Caco-2 (cell line): ENCODE data around the gene MYO9A. TPM values are rescaled to one million over a fixed set of nuclear protein-coding genes. Genes with fewer than 3 reads are reported as not detected.

Experiments used
- BruUV-seq: library from RNA; stranded (reverse); fragments of 400-500 nt; replicated peaks from 2 replicates; lab custom pipeline; 2021; lab: Mats Ljungman, UMichigan
- CTCF ChIA-PET: fragments of 300-600 bp; sonication (Branson Sonifier 250); formaldehyde crosslinking; loops from one replicate; lab custom pipeline; 2022; ENCODE audit warnings: antibody characterized with exemption; lab: Charles Lee
- POLR2A ChIA-PET: fragments of 300-600 bp; sonication (Branson Sonifier 250); formaldehyde crosslinking; loops from one replicate; lab custom pipeline; 2022; ENCODE audit warnings: antibody characterized with exemption; lab: Charles Lee
- DNase-seq, 2 experiments: peaks; one replicate each; pipeline versions ENCODE4 v3.0.0 to v3.0.0-alpha.2; 2020 to 2022
- H3K27me3 ChIP-seq: replicated peaks from 2 replicates; pipeline ENCODE4 v1.6.0; 2011; ENCODE audit warnings: low read length; ENCODE audit not compliant: control insufficient read depth, insufficient read depth
- H3K36me3 ChIP-seq: 2 replicates; pipeline ENCODE4 v1.5.1; 2011; ENCODE audit warnings: low read length; ENCODE audit not compliant: control insufficient read depth, insufficient read depth
- H3K4me1 ChIP-seq: fragments of 250-450 bp; sonication (Bioruptor Pico); 2 replicates; pipeline ENCODE4 v1.5.1; 2020; ENCODE audit warnings: mild to moderate bottlenecking
- H3K4me3 ChIP-seq: 2 replicates; pipeline ENCODE4 v1.5.1; 2011; ENCODE audit warnings: low read depth, mild to moderate bottlenecking, control low read depth, low read length
- H3K9me3 ChIP-seq: fragments of 250-450 bp; sonication (Bioruptor Pico); 2 replicates; pipeline ENCODE4 v1.5.1; 2020; ENCODE audit warnings: mild to moderate bottlenecking, moderate library complexity
- H3K27ac Mint-ChIP-seq: one replicate; pipeline ENCODE4 v1.8.0; 2022; ENCODE audit warnings: mixed read lengths; ENCODE audit not compliant: unreplicated experiment
- H3K27me3 Mint-ChIP-seq: one replicate; pipeline ENCODE4 v1.8.0; 2022; ENCODE audit warnings: mixed read lengths; ENCODE audit not compliant: insufficient read depth, unreplicated experiment
- H3K36me3 Mint-ChIP-seq: one replicate; pipeline ENCODE4 v1.8.0; 2022; ENCODE audit warnings: mild to moderate bottlenecking, mixed read lengths; ENCODE audit not compliant: insufficient read depth, unreplicated experiment
- H3K4me1 Mint-ChIP-seq: one replicate; pipeline ENCODE4 v1.8.0; 2022; ENCODE audit warnings: low read depth, mixed read lengths; ENCODE audit not compliant: unreplicated experiment
- H3K4me3 Mint-ChIP-seq: one replicate; pipeline ENCODE4 v1.8.0; 2022; ENCODE audit warnings: mild to moderate bottlenecking, moderate library complexity, mixed read lengths; ENCODE audit not compliant: unreplicated experiment
- H3K9me3 Mint-ChIP-seq: one replicate; pipeline ENCODE4 v1.8.0; 2022; ENCODE audit warnings: mixed read lengths; ENCODE audit not compliant: unreplicated experiment
- CTCF ChIP-seq, 2 experiments: fragments of 200-600 bp in 1 of 2; IDR thresholded peaks; 1 replicate in 1 of 2; 2 replicates in 1 of 2; pipeline versions ENCODE4 v1.5.1 to v1.8.0; 2011 to 2022; ENCODE audit warnings: antibody characterized with exemption in 1 of 2, control low read depth in 1 of 2, inconsistent platforms in 1 of 2, low read depth in 1 of 2, low read length in 1 of 2, mild to moderate bottlenecking in 1 of 2, moderate library complexity in 1 of 2; ENCODE audit not compliant: insufficient read depth in 1 of 2, severe bottlenecking in 1 of 2, unreplicated experiment in 1 of 2
- intact Hi-C: fragments of 100-400 bp; cut with micrococcal nuclease; formaldehyde crosslinking; loops from one replicate; pipeline ENCODE4 v1.10.0; 2022; ENCODE audit not compliant: unreplicated experiment
- total RNA-seq: library from RNA; stranded (reverse); gene quantifications from 2 replicates; pipeline ENCODE4 v1.2.3, GENCODE V29; 2022

The MYO9A gene
- total RNA-seq, 1 experiment from 2014 or later = 71.9 TPM

- intact Hi-C loops = no loop called here
- no TSS peak for BruUV-seq
- no peak overlapping the region for H3K27ac Mint-ChIP-seq
- H3K36me3 ChIP-seq = no peaks in the 10 kb centered on the region
- CTCF ChIA-PET = no interaction called here
- no peak overlapping the region for H3K4me3 ChIP-seq
- H3K36me3 Mint-ChIP-seq = no peaks in the 10 kb centered on the region
- no peak for DNase-seq
- no peaks in the 10 kb centered on the region for H3K27me3 ChIP-seq
- no peak overlapping the region for H3K4me3 Mint-ChIP-seq
- H3K4me1 ChIP-seq = peaks cover 18% of the 10 kb centered on the region
- no peaks in the 10 kb centered on the region for H3K9me3 Mint-ChIP-seq
- POLR2A ChIA-PET = no interaction called here
- H3K27me3 Mint-ChIP-seq = no peaks in the 10 kb centered on the region
- peaks cover 3% of the 10 kb centered on the region for H3K4me1 Mint-ChIP-seq
- no peaks in the 10 kb centered on the region for H3K9me3 ChIP-seq
- no peak for TF ChIP-seq CTCF (IDR thresholded peaks at IDR 0.05; ENCODE audit: insufficient read depth in 1 of 2, low read depth in 1 of 2, low read length in 1 of 2, severe bottlenecking in 1 of 2, unreplicated experiment in 1 of 2)
Measured at GRCh38 chr15:72135719-72136118, 17.8 kb upstream of the MYO9A start.

- Histone ChIP-seq H3K9me3 (no peaks in the 10 kb centered on the region), H3K27me3 (no peaks in the 10 kb centered on the region), H3K36me3 (no peaks in the 10 kb centered on the region), H3K4me1 (peaks cover 17% of the 10 kb centered on the region), H3K4me3 (no peak overlapping the region)
- no peaks in the 10 kb centered on the region for H3K4me1 Mint-ChIP-seq
- ChIA-PET POLR2A (no interaction called here), CTCF (interaction anchor here (0.6 kb wide), 1 partner anchor 15 kb away, joined by 3 read pairs; the partner anchor contains the start of genes MYO9A and SENP8)
- no peak overlapping the region for H3K4me3 Mint-ChIP-seq
- no peak for TF ChIP-seq CTCF (IDR thresholded peaks at IDR 0.05; ENCODE audit: insufficient read depth in 1 of 2, low read depth in 1 of 2, low read length in 1 of 2, severe bottlenecking in 1 of 2, unreplicated experiment in 1 of 2)
- intact Hi-C loops = no loop called here
- H3K9me3 Mint-ChIP-seq = no peaks in the 10 kb centered on the region
- no peaks in the 10 kb centered on the region for H3K36me3 Mint-ChIP-seq
- no peak overlapping the region for H3K27ac Mint-ChIP-seq
- no peak for DNase-seq
- no peaks in the 10 kb centered on the region for H3K27me3 Mint-ChIP-seq
- BruUV-seq = no TSS peak
Measured at GRCh38 chr15:72133211-72133610, 15.3 kb upstream of the MYO9A start.

- H3K27ac Mint-ChIP-seq = no peak overlapping the region
- intact Hi-C loops = no loop called here
- no peaks in the 10 kb centered on the region for H3K27me3 Mint-ChIP-seq
- no peaks in the 10 kb centered on the region for H3K36me3 ChIP-seq
- POLR2A ChIA-PET = no interaction called here
- CTCF ChIA-PET = no interaction called here
- H3K4me1 Mint-ChIP-seq = no peaks in the 10 kb centered on the region
- no TSS peak for BruUV-seq
- H3K27me3 ChIP-seq = no peaks in the 10 kb centered on the region
- no peak for TF ChIP-seq CTCF (IDR thresholded peaks at IDR 0.05; ENCODE audit: insufficient read depth in 1 of 2, low read depth in 1 of 2, low read length in 1 of 2, severe bottlenecking in 1 of 2, unreplicated experiment in 1 of 2)
- no peak overlapping the region for H3K4me3 ChIP-seq
- H3K9me3 Mint-ChIP-seq = no peaks in the 10 kb centered on the region
- peaks cover 12% of the 10 kb centered on the region for H3K4me1 ChIP-seq
- DNase-seq = no peak
- H3K9me3 ChIP-seq = no peaks in the 10 kb centered on the region
- H3K4me3 Mint-ChIP-seq = no peak overlapping the region
- H3K36me3 Mint-ChIP-seq = no peaks in the 10 kb centered on the region
Measured at GRCh38 chr15:72131922-72132321, 14.0 kb upstream of the MYO9A start.
